Suppressor macrophage treated with lipopolysaccharide for 1 hour (primary cell): ENCODE data around the gene SORL1.

Source experiments
- DNase-seq, 3 donors: peaks; one replicate each; pipeline ENCODE4 v3.0.0-alpha.2; 2020 to 2022

The SORL1 gene

GRCh38 chr11:121513807-121514206 is 61.7 kb downstream of the SORL1 start:
- no peak for DNase-seq

GRCh38 chr11:121514432-121515334 is 62.6 kb downstream of the SORL1 start:
- DNase-seq = no peak

GRCh38 chr11:121515335-121515671 is 63.2 kb downstream of the SORL1 start:
- DNase-seq = no peak

GRCh38 chr11:121517996-121518395 is 65.9 kb downstream of the SORL1 start:
- no peak for DNase-seq

- DNase-seq = peak; percentile 41 to 68 (median 65)
These were observed 68.4 kb downstream of the SORL1 start for GRCh38 chr11:121520243-121521144.

- DNase-seq = peak; percentile 15 to 43 (median 37)
These were observed 69.3 kb downstream of the SORL1 start for GRCh38 chr11:121521145-121522042.

- peak in 2 of 3 donors; percentile 50 to 61 for DNase-seq
These were observed 70.2 kb downstream of the SORL1 start for GRCh38 chr11:121522043-121522941.

- no peak for DNase-seq
These were observed 71.6 kb downstream of the SORL1 start for GRCh38 chr11:121523581-121524232.

- DNase-seq = peak in 2 of 3 donors; percentile 17 to 31
These were observed 72.1 kb downstream of the SORL1 start for GRCh38 chr11:121524233-121524631.

- no peak for DNase-seq
These were observed 73.3 kb downstream of the SORL1 start for GRCh38 chr11:121525376-121525775.

GRCh38 chr11:121530257-121530656 is 78.1 kb downstream of the SORL1 start:
- no peak for DNase-seq

- no peak for DNase-seq
These were observed 81.5 kb downstream of the SORL1 start for GRCh38 chr11:121533601-121534000.

- peak; percentile 28 to 49 (median 42) for DNase-seq
These were observed 82.3 kb downstream of the SORL1 start for GRCh38 chr11:121534131-121535093.

GRCh38 chr11:121535129-121535796 is 83.1 kb downstream of the SORL1 start:
- DNase-seq = no peak

GRCh38 chr11:121536126-121536525 is 84.0 kb downstream of the SORL1 start:
- no peak for DNase-seq

GRCh38 chr11:121538054-121538453 is 85.9 kb downstream of the SORL1 start:
- no peak for DNase-seq

GRCh38 chr11:121539000-121539399 is 86.9 kb downstream of the SORL1 start:
- no peak for DNase-seq

- DNase-seq = no peak
These were observed 88.5 kb downstream of the SORL1 start for GRCh38 chr11:121540627-121541026.

- no peak for DNase-seq
These were observed 91.8 kb downstream of the SORL1 start for GRCh38 chr11:121543836-121544380.
